Endothelial cell (in vitro differentiated cells): Measurements from ENCODE around the gene FOXC1. TPM values are rescaled to one million over a fixed set of nuclear protein-coding genes. Genes with fewer than 3 reads are reported as not detected.

Experiments used
- DNase-seq: peaks from one replicate; pipeline ENCODE4 v3.0.0; 2021; ENCODE audit warnings: low spot score
- H3K27ac Mint-ChIP-seq: one replicate; pipeline ENCODE4 v1.8.0; 2021; ENCODE audit warnings: mixed read lengths, inconsistent platforms; ENCODE audit not compliant: unreplicated experiment
- H3K27me3 Mint-ChIP-seq: one replicate; pipeline ENCODE4 v1.8.0; 2021; ENCODE audit warnings: mild to moderate bottlenecking, moderate library complexity, mixed read lengths, inconsistent platforms; ENCODE audit not compliant: unreplicated experiment
- H3K36me3 Mint-ChIP-seq: one replicate; pipeline ENCODE4 v1.8.0; 2021; ENCODE audit warnings: mild to moderate bottlenecking, low read depth, mixed read lengths, inconsistent platforms; ENCODE audit not compliant: unreplicated experiment
- H3K4me1 Mint-ChIP-seq: one replicate; pipeline ENCODE4 v1.8.0; 2021; ENCODE audit warnings: mild to moderate bottlenecking, mixed read lengths, inconsistent platforms; ENCODE audit not compliant: unreplicated experiment
- H3K4me3 Mint-ChIP-seq: one replicate; pipeline ENCODE4 v1.8.0; 2021; ENCODE audit warnings: mild to moderate bottlenecking, mixed read lengths, inconsistent platforms; ENCODE audit not compliant: unreplicated experiment
- H3K9me3 Mint-ChIP-seq: one replicate; pipeline ENCODE4 v1.8.0; 2021; ENCODE audit warnings: mixed read lengths, inconsistent platforms; ENCODE audit not compliant: unreplicated experiment
- CTCF ChIP-seq: fragments of 200-600 bp; sonication (generic); IDR thresholded peaks from one replicate; pipeline ENCODE4 v1.5.0; 2021; ENCODE audit warnings: antibody characterized with exemption; ENCODE audit not compliant: unreplicated experiment
- total RNA-seq: library from RNA; stranded (reverse); fragmentation: NEBNext Ultra II Directional; extraction: Animal tissue kit (Norgen Biotek cat#: 25700); gene quantifications from one replicate; pipeline ENCODE4 v1.2.1, GENCODE V29; 2021; ENCODE audit not compliant: unreplicated experiment

Gene FOXC1
- total RNA-seq, 1 donor from 2014 or later, result 112 TPM

- Mint-ChIP-seq H3K9me3 (no peaks in the 10 kb centered on the region), H3K27ac (no peak overlapping the region), H3K4me1 (peaks cover 8% of the 10 kb centered on the region), H3K27me3 (no peaks in the 10 kb centered on the region), H3K4me3 (no peak overlapping the region), H3K36me3 (no peaks in the 10 kb centered on the region)
- no peak for DNase-seq
- no peak for TF ChIP-seq CTCF
Measured at GRCh38 chr6:1652842-1653241, 43.1 kb downstream of the FOXC1 start.

GRCh38 chr6:1654054-1654453 lies 44.3 kb downstream of the FOXC1 start:
- TF ChIP-seq CTCF, result no peak
- no peak overlapping the region for H3K27ac Mint-ChIP-seq
- H3K27me3 Mint-ChIP-seq, result no peaks in the 10 kb centered on the region
- H3K4me1 Mint-ChIP-seq, result peaks cover 14% of the 10 kb centered on the region
- H3K4me3 Mint-ChIP-seq, result no peak overlapping the region
- no peak for DNase-seq
- no peaks in the 10 kb centered on the region for H3K9me3 Mint-ChIP-seq
- H3K36me3 Mint-ChIP-seq, result no peaks in the 10 kb centered on the region

- no peaks in the 10 kb centered on the region for H3K27me3 Mint-ChIP-seq
- H3K36me3 Mint-ChIP-seq, result peaks cover 4% of the 10 kb centered on the region
- no peak overlapping the region for H3K4me3 Mint-ChIP-seq
- no peaks in the 10 kb centered on the region for H3K9me3 Mint-ChIP-seq
- TF ChIP-seq CTCF, result no peak
- peaks cover 16% of the 10 kb centered on the region for H3K4me1 Mint-ChIP-seq
- DNase-seq, result no peak
- no peak overlapping the region for H3K27ac Mint-ChIP-seq
Measured at GRCh38 chr6:1657116-1657770, 47.5 kb downstream of the FOXC1 start.

- Mint-ChIP-seq H3K36me3 (peaks cover 4% of the 10 kb centered on the region), H3K27ac (no peak overlapping the region), H3K4me1 (peaks cover 16% of the 10 kb centered on the region), H3K27me3 (no peaks in the 10 kb centered on the region), H3K9me3 (no peaks in the 10 kb centered on the region), H3K4me3 (no peak overlapping the region)
- no peak for TF ChIP-seq CTCF
- DNase-seq, result no peak
Measured at GRCh38 chr6:1657771-1658165, 48.1 kb downstream of the FOXC1 start.

DNA sequence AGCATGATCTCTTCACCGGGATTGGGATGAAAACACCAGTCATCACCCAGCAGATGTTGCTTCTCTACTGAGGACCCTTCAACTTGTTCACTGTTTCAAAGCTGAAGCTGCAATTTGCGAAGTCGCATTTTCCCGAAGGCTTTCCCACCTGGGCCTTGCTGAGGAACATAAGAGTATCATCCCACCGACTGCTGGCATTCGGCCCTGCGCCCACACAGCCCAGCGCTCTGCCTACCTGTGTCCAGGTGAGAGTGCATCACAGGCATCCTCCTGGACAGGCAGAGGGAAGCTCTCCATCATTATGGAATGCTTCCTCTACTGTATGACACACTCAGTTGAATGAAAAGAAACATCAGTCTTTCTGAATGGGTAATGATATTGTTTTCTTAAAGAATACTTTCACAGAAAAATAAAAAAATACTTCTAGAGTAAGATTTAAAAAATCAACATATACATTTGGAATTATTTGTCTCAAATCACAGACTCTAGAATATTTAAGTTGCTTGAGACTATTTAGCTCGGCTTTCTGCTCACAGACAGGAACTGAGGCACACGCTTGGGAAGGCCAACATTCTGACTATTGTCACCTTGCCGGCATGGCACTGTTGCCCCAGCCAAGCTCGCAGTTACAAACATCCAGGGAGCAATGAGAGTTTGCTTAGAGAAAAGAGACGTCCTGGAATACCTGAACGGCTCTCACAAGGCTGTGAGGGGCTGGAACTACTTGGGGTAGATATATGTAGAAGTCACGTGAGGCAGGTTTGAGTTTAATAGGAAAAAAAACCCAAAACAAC lies 48.7 kb downstream of the FOXC1 start:
- H3K36me3 Mint-ChIP-seq, result peaks cover 4% of the 10 kb centered on the region
- H3K27ac Mint-ChIP-seq, result no peak overlapping the region
- peaks cover under 1% of the 10 kb centered on the region for H3K27me3 Mint-ChIP-seq
- no peaks in the 10 kb centered on the region for H3K9me3 Mint-ChIP-seq
- TF ChIP-seq CTCF, result no peak
- no peak overlapping the region for H3K4me3 Mint-ChIP-seq
- DNase-seq, result no peak
- H3K4me1 Mint-ChIP-seq, result peaks cover 16% of the 10 kb centered on the region
